GM23338 (cell line): ENCODE results near the gene RAB2B. TPM values are rescaled to one million over a fixed set of nuclear protein-coding genes. Genes with fewer than 3 reads are reported as not detected.
A peak's percentile ranks its signal among the peaks of the same experiment; 100 is the strongest.

Experiments
- ATAC-seq: fragments of 200-7000 bp; cut with Tn5 transposase; 3 replicates; pipeline ENCODE4 v1.9.1; 2020
- DNase-seq: peaks from one replicate; pipeline ENCODE4 v3.0.0-alpha.2; 2015; ENCODE audit warnings: low spot score
- H2AFZ ChIP-seq: fragments of 200-600 bp; sonication (generic); 2 replicates; pipeline ENCODE4 v1.8.0; 2016; ENCODE audit warnings: antibody characterized with exemption, mild to moderate bottlenecking, moderate library complexity
- H3F3A ChIP-seq: fragments of 200-600 bp; sonication (generic); replicated peaks from 2 replicates; pipeline ENCODE4 v1.8.0; 2017; ENCODE audit warnings: antibody characterized with exemption, mixed run types, low read depth
- H3K27ac ChIP-seq: fragments of 200-600 bp; sonication (generic); 2 replicates; pipeline ENCODE4 v1.6.1; 2016; ENCODE audit warnings: low read depth
- H3K27me3 ChIP-seq: fragments of 200-600 bp; sonication (generic); 2 replicates; pipeline ENCODE4 v1.8.0; 2016; ENCODE audit warnings: mild to moderate bottlenecking, mixed run types, moderate library complexity; ENCODE audit not compliant: insufficient read depth
- H3K36me3 ChIP-seq: fragments of 200-600 bp; sonication (generic); 2 replicates; pipeline ENCODE4 v1.8.0; 2016; ENCODE audit warnings: mild to moderate bottlenecking; ENCODE audit not compliant: insufficient read depth
- H3K4me1 ChIP-seq: fragments of 200-600 bp; sonication (generic); 2 replicates; pipeline ENCODE4 v1.8.0; 2016; ENCODE audit warnings: mild to moderate bottlenecking, moderate library complexity; ENCODE audit not compliant: insufficient read depth
- H3K4me2 ChIP-seq: fragments of 200-600 bp; sonication (generic); 2 replicates; pipeline ENCODE4 v1.7.1; 2017; ENCODE audit warnings: mixed run types
- H3K4me3 ChIP-seq: fragments of 200-600 bp; sonication (generic); 2 replicates; pipeline ENCODE4 v1.6.1; 2016; ENCODE audit warnings: mixed run types
- H3K79me2 ChIP-seq: fragments of 200-600 bp; sonication (generic); replicated peaks from 2 replicates; pipeline ENCODE4 v1.8.0; 2017; ENCODE audit warnings: mild to moderate bottlenecking; ENCODE audit not compliant: insufficient read depth
- H3K9me2 ChIP-seq: fragments of 200-600 bp; sonication (generic); 2 replicates; pipeline ENCODE4 v1.8.0; 2017; ENCODE audit not compliant: insufficient read depth
- H4K20me1 ChIP-seq: fragments of 200-600 bp; sonication (generic); replicated peaks from 2 replicates; pipeline ENCODE4 v1.8.0; 2017; ENCODE audit warnings: mild to moderate bottlenecking; ENCODE audit not compliant: insufficient read depth
- H3K27ac Mint-ChIP-seq: 2 replicates; pipeline ENCODE4 v1.8.0; 2020; ENCODE audit warnings: inconsistent platforms, mild to moderate bottlenecking, moderate library complexity, mixed read lengths
- H3K27me3 Mint-ChIP-seq: 3 replicates; pipeline ENCODE4 v1.8.0; 2022; ENCODE audit warnings: low read depth, mild to moderate bottlenecking, moderate library complexity, mixed read lengths, inconsistent platforms; ENCODE audit not compliant: insufficient read depth, poor library complexity
- H3K36me3 Mint-ChIP-seq: 3 replicates; pipeline ENCODE4 v1.8.0; 2021; ENCODE audit warnings: low read depth, mild to moderate bottlenecking, inconsistent platforms, moderate library complexity, mixed read lengths
- H3K4me1 Mint-ChIP-seq: 3 replicates; pipeline ENCODE4 v1.8.0; 2020; ENCODE audit warnings: mild to moderate bottlenecking, inconsistent platforms, mixed read lengths
- H3K4me3 Mint-ChIP-seq: 3 replicates; pipeline ENCODE4 v1.8.0; 2021; ENCODE audit warnings: moderate library complexity, mild to moderate bottlenecking, inconsistent platforms, mixed read lengths
- H3K9me3 Mint-ChIP-seq: 3 replicates; pipeline ENCODE4 v1.8.0; 2020; ENCODE audit warnings: moderate library complexity, mild to moderate bottlenecking, inconsistent platforms, mixed read lengths
- CREB1 ChIP-seq: fragments of 250-450 bp; sonication (Bioruptor Pico); IDR thresholded peaks from 2 replicates; pipeline ENCODE4 v1.5.0; 2020; ENCODE audit warnings: low read depth, mild to moderate bottlenecking, moderate library complexity
- CTCF ChIP-seq, 2 experiments: fragments of 200-600 bp in 1 of 2; sonication (generic) in 1 of 2; conservative IDR thresholded peaks; 2 replicates each; pipeline versions ENCODE4 v1.5.1 to v1.6.1; 2016 to 2017; ENCODE audit warnings: antibody characterized with exemption in 2 of 2, low read depth in 2 of 2, mild to moderate bottlenecking in 2 of 2, moderate library complexity in 1 of 2
- ETS1 ChIP-seq: IDR thresholded peaks from 2 replicates; pipeline ENCODE4 v1.6.1; 2016; ENCODE audit warnings: antibody characterized with exemption
- EZH2 ChIP-seq: fragments of 200-600 bp; sonication (generic); IDR thresholded peaks from one replicate; pipeline ENCODE4 v1.8.0; 2017; ENCODE audit warnings: antibody characterized with exemption, mild to moderate bottlenecking, low read depth; ENCODE audit not compliant: unreplicated experiment
- EZH2phosphoT487 ChIP-seq: fragments of 200-600 bp; sonication (generic); IDR thresholded peaks from one replicate; pipeline ENCODE4 v1.8.1; 2018; ENCODE audit warnings: antibody characterized with exemption; ENCODE audit not compliant: unreplicated experiment
- NANOG ChIP-seq: IDR thresholded peaks from 2 replicates; pipeline ENCODE4 v1.6.1; 2016; ENCODE audit warnings: antibody characterized with exemption, borderline replicate concordance
- POLR2AphosphoS5 ChIP-seq: IDR thresholded peaks from 2 replicates; pipeline ENCODE4 v1.6.1; 2016; ENCODE audit warnings: antibody characterized with exemption, low read depth
- STAT1 ChIP-seq: IDR thresholded peaks from one replicate; pipeline ENCODE4 v1.6.1; 2016; ENCODE audit warnings: antibody characterized with exemption; ENCODE audit not compliant: unreplicated experiment
- ZNF114 ChIP-seq: fragments of 250-450 bp; sonication (Bioruptor Pico); IDR thresholded peaks from 2 replicates; pipeline ENCODE4 v1.5.0; 2020; ENCODE audit warnings: mild to moderate bottlenecking, moderate library complexity
- ZNF331 ChIP-seq: fragments of 250-450 bp; sonication (Bioruptor Pico); IDR thresholded peaks from 2 replicates; pipeline ENCODE4 v1.5.0; 2020; ENCODE audit warnings: low read depth, mild to moderate bottlenecking, moderate library complexity
- ZNF462 ChIP-seq: fragments of 250-450 bp; sonication (Bioruptor Pico); IDR thresholded peaks from 2 replicates; pipeline ENCODE4 v1.5.0; 2020; ENCODE audit warnings: mild to moderate bottlenecking, moderate library complexity
- polyA plus RNA-seq: library from polyadenylated mRNA; unstranded; fragments of >200 nt; fragmentation: Nextera tagmentation; extraction: Ambion mirVana; gene quantifications from 2 replicates; pipeline ENCODE4 v1.2.1, GENCODE V29; 2016
- total RNA-seq: library from RNA; depleted of rRNA; stranded (reverse); fragments of >200 nt; shearing (Covaris generic); gene quantifications from 2 replicates; pipeline ENCODE4 v1.2.3, GENCODE V29; 2014

Gene RAB2B
- total and polyA plus RNA-seq, 2 experiments from 2014 or later, result 12.9 to 29.9 TPM

- TF ChIP-seq ETS1 (peak; percentile 97), ZNF331 (no peak), ZNF114 (CRISPR knock-in tag) (peak; percentile 78), EZH2phosphoT487 (no peak), STAT1 (no peak), POLR2AphosphoS5 (peak; percentile 78), CREB1 (peak; percentile 85), EZH2 (no peak)
These were observed 34.2 kb upstream of the RAB2B start, which contains the start of gene METTL3 (continued) for GRCh38 chr14:21510735-21511657.

GRCh38 chr14:21509432-21510143 is 32.8 kb upstream of the RAB2B start:
- Histone ChIP-seq H3K27me3 (no peaks in the 10 kb centered on the region), H4K20me1 (peaks cover 17% of the 10 kb centered on the region), H3K27ac (peak overlapping the region; percentile 86), H3K36me3 (peaks cover 10% of the 10 kb centered on the region), H3K4me2 (peak overlapping the region; percentile 83), H3K9me2 (no peaks in the 10 kb centered on the region), H3F3A (no peaks in the 10 kb centered on the region), H3K4me1 (peaks cover 28% of the 10 kb centered on the region), H3K79me2 (peaks cover 64% of the 10 kb centered on the region), H3K4me3 (peak overlapping the region; percentile 93), H2AFZ (no peak overlapping the region)
- Mint-ChIP-seq H3K36me3 (peaks cover 52% of the 10 kb centered on the region), H3K4me3 (peak overlapping the region; percentile 96), H3K9me3 (peaks cover 10% of the 10 kb centered on the region; the same call in 2 of the 3 replicates), H3K27ac (peak overlapping the region; percentile 98), H3K27me3 (peaks cover 12% of the 10 kb centered on the region), H3K4me1 (peaks cover 21% of the 10 kb centered on the region)
- no peak for ATAC-seq
- DNase-seq, result no peak
- TF ChIP-seq CREB1 (no peak), ETS1 (no peak), ZNF462 (CRISPR knock-in tag) (no peak), ZNF114 (CRISPR knock-in tag) (no peak), NANOG (no peak), ZNF331 (no peak), STAT1 (no peak), EZH2 (no peak), CTCF (conservative IDR thresholded peaks at IDR 0.05; ENCODE audit: low read depth in 2 of 2) (no peak), POLR2AphosphoS5 (no peak)
